Natural killer cell (primary cell): Measurements from ENCODE around the gene VPS52. TPM values are rescaled to one million over a fixed set of nuclear protein-coding genes. Genes with fewer than 3 reads are reported as not detected.

Experiments used
- ATAC-seq, 3 donors: fragments of 150-1000 bp in 2 of 3; fragments of 200-7000 bp in 1 of 3; cut with Tn5 transposase; 1 replicate in 1 of 3; 2 replicates in 2 of 3; pipeline ENCODE4 v1.10.0; 2021; ENCODE audit warnings: mild to moderate bottlenecking in 2 of 3, moderate library complexity in 2 of 3
- DNase-seq, 2 donors: peaks; one replicate each; pipeline versions ENCODE4 v3.0.0 to v3.0.0-alpha.2; 2013 to 2021; ENCODE audit warnings: mixed read lengths in 1 of 2
- H3K27ac ChIP-seq: one replicate; pipeline ENCODE4 v1.5.1; 2013; ENCODE audit warnings: mild to moderate bottlenecking, low read length
- H3K27me3 ChIP-seq: one replicate; pipeline ENCODE4 v1.6.1; 2013; ENCODE audit warnings: low read length; ENCODE audit not compliant: control insufficient read depth, insufficient read depth
- H3K36me3 ChIP-seq: one replicate; pipeline ENCODE4 v1.6.1; 2013; ENCODE audit warnings: low read length; ENCODE audit not compliant: control insufficient read depth, insufficient read depth
- H3K4me1 ChIP-seq: one replicate; pipeline ENCODE4 v1.6.1; 2013; ENCODE audit warnings: low read length; ENCODE audit not compliant: control insufficient read depth, insufficient read depth
- H3K4me3 ChIP-seq: one replicate; pipeline ENCODE4 v1.5.1; 2013; ENCODE audit warnings: low read length
- H3K9me3 ChIP-seq: one replicate; pipeline ENCODE4 v1.6.1; 2013; ENCODE audit warnings: low read length; ENCODE audit not compliant: control insufficient read depth, insufficient read depth
- H3K27ac Mint-ChIP-seq, 2 donors: one replicate each; pipeline ENCODE4 v1.8.0; 2022; ENCODE audit warnings: mild to moderate bottlenecking in 2 of 2, mixed read lengths in 2 of 2, moderate library complexity in 1 of 2
- H3K27me3 Mint-ChIP-seq, 2 donors: one replicate each; pipeline ENCODE4 v1.8.0; 2022; ENCODE audit warnings: low read depth in 2 of 2, mixed read lengths in 2 of 2
- H3K36me3 Mint-ChIP-seq: one replicate; pipeline ENCODE4 v1.8.0; 2022; ENCODE audit warnings: mixed read lengths
- H3K4me1 Mint-ChIP-seq, 2 donors: one replicate each; pipeline ENCODE4 v1.8.0; 2022; ENCODE audit warnings: mixed read lengths in 2 of 2
- H3K4me3 Mint-ChIP-seq: one replicate; pipeline ENCODE4 v1.8.0; 2022; ENCODE audit warnings: mild to moderate bottlenecking, moderate library complexity, mixed read lengths
- H3K9me3 Mint-ChIP-seq, 2 donors: one replicate each; pipeline ENCODE4 v1.8.0; 2022; ENCODE audit warnings: mixed read lengths in 2 of 2
- CTCF ChIP-seq: fragments of 200-600 bp; IDR thresholded peaks from one replicate; pipeline ENCODE4 v1.8.0; 2022; ENCODE audit warnings: antibody characterized with exemption
- WGBS: methylation state at CpG from one replicate; pipeline ENCODE4 v1.1.7; 2013; ENCODE audit warnings: missing lambda C conversion rate; ENCODE audit not compliant: insufficient coverage; 5-methylcytosine and 5-hydroxymethylcytosine counted together
- intact Hi-C: fragments of 100-400 bp; cut with micrococcal nuclease; formaldehyde crosslinking; loops from one replicate; pipeline ENCODE4 v1.14.2; 2022
- total RNA-seq, 4 donors: library from RNA; stranded (reverse); fragments of 120-200 nt in 1 of 4; gene quantifications; one replicate each; pipeline versions ENCODE4 v1.2.3 to v1.2.4, GENCODE V29; 2013 to 2022

VPS52 gene
- total RNA-seq, 3 donors from 2014 or later (not counting 1 experiment from before 2014, with no cell fraction given) = 98.0 to 112 (median 99.4) TPM

GRCh38 chr6:33203443-33204164, 68.1 kb downstream of the VPS52 start:
- Mint-ChIP-seq H3K27me3 (no peaks in the 10 kb centered on the region), H3K4me1 (peaks cover 58 to 76% of the 10 kb centered on the region in 2 donors), H3K36me3 (peaks cover 13% of the 10 kb centered on the region), H3K27ac (peak overlapping the region; percentile 68 to 79), H3K9me3 (no peaks in the 10 kb centered on the region), H3K4me3 (peak overlapping the region; percentile 87)
- peaks cover 22% of the 10 kb centered on the region for H3K36me3 ChIP-seq
- intact Hi-C loops = loop anchor here (5.0 kb wide), 2 partner anchors 209 to 351 kb away; partner anchors contain the start of genes PHF1, PSMB9 and TAP1
- H3K4me1 ChIP-seq = peaks cover 55% of the 10 kb centered on the region
- no peaks in the 10 kb centered on the region for H3K27me3 ChIP-seq
- no peaks in the 10 kb centered on the region for H3K9me3 ChIP-seq
- ATAC-seq = no peak
- WGBS = 100% methylated on average over 5 of the region's 7 CpGs
- H3K27ac ChIP-seq = no peak overlapping the region
- TF ChIP-seq CTCF = no peak
- H3K4me3 ChIP-seq = no peak overlapping the region
- no peak for DNase-seq

GRCh38 chr6:33202799-33203198, 68.9 kb downstream of the VPS52 start:
- Mint-ChIP-seq H3K4me1 (peaks cover 66 to 81% of the 10 kb centered on the region in 2 donors), H3K4me3 (peak overlapping the region; percentile 49), H3K9me3 (no peaks in the 10 kb centered on the region), H3K36me3 (peaks cover 13% of the 10 kb centered on the region), H3K27ac (peak overlapping the region in 1 of 2 donors; percentile 15), H3K27me3 (no peaks in the 10 kb centered on the region)
- H3K27ac ChIP-seq = no peak overlapping the region
- no peak for ATAC-seq
- WGBS = 92% methylated on average over 6 of the region's 6 CpGs
- no peaks in the 10 kb centered on the region for H3K9me3 ChIP-seq
- TF ChIP-seq CTCF = no peak
- H3K27me3 ChIP-seq = no peaks in the 10 kb centered on the region
- H3K36me3 ChIP-seq = peaks cover 23% of the 10 kb centered on the region
- DNase-seq = no peak
- intact Hi-C loops = loop anchor here (5.0 kb wide), 2 partner anchors 210 to 350 kb away; partner anchors contain the start of genes PHF1, PSMB9 and TAP1
- no peak overlapping the region for H3K4me3 ChIP-seq
- peaks cover 51% of the 10 kb centered on the region for H3K4me1 ChIP-seq

DNA sequence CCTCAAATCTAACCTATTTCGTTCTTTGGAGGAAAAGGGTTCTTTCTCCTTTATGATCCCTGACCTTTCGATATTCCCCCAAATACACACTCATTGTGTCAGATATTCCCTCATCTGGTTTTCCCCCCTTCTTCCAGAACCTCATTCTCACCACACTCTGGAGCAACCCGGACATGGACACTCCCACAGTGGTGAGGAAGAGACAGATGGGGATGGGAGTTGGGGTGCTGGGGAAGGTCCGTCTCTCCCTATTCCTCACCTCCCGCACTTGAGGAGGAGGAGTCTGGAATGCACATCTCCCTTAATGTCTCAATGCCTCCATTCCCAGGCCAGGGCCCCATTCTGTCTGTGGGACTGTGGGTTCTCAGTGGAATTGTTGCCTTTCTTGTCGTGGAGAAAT, 69.7 kb downstream of the VPS52 start:
- WGBS = 97% methylated on average over 3 of the region's 6 CpGs
- H3K36me3 Mint-ChIP-seq = peaks cover 13% of the 10 kb centered on the region
- peaks cover 74 to 87% of the 10 kb centered on the region in 2 donors for H3K4me1 Mint-ChIP-seq
- Histone ChIP-seq H3K4me1 (peaks cover 45% of the 10 kb centered on the region), H3K27ac (no peak overlapping the region), H3K36me3 (peaks cover 32% of the 10 kb centered on the region), H3K9me3 (no peaks in the 10 kb centered on the region), H3K4me3 (no peak overlapping the region), H3K27me3 (no peaks in the 10 kb centered on the region)
- intact Hi-C loops = loop anchor here (2.0 to 5.0 kb wide), 3 partner anchors 97 to 350 kb away; partner anchors contain the start of genes PHF1, PSMB9, RGL2 and TAP1
- H3K27ac Mint-ChIP-seq = peak overlapping the region; percentile 98
- DNase-seq (no peak), ATAC-seq (no peak)
- TF ChIP-seq CTCF = no peak
- H3K27me3 Mint-ChIP-seq = no peaks in the 10 kb centered on the region
- H3K9me3 Mint-ChIP-seq = no peaks in the 10 kb centered on the region
- H3K4me3 Mint-ChIP-seq = peak overlapping the region; percentile 86
